ENCODE data around the gene KRTAP4-8. TPM values are rescaled to one million over a fixed set of nuclear protein-coding genes. Genes with fewer than 3 reads are reported as not detected.
"Not testable (repeated sequence)": the region's sequence is repeated elsewhere in the genome, so short reads cannot be mapped to it uniquely, and the experiment has no call there.

KRTAP4-8 gene
- total RNA-seq, 1 donor from 2014 or later: not detected

DNA sequence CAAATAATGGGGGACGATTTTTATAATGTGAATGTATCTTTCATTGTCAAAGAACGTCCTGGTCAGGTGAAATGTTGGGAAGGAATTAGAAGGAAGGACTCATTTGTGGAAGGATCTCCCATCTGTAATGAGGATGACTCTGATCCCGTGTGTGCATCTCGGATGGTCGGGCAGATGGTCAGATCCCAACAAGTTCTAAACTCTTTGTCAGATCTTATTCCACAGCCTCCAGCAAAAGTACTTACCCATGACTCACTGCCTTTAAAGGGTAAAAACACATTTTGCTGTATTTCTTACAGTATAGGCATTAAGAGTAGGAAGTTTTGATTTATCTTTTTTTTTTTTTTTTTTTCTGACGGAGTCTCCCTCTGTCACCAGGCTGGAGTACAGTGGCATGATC lies 539 bp upstream of the KRTAP4-8 start:
- no peak overlapping the region for H3K4me3 ChIP-seq
- DNase-seq (ENCODE audit: extremely low spot score in 2 of 2): no peak
- no peaks in the 10 kb centered on the region for H3K4me1 ChIP-seq
- H3K27ac ChIP-seq: no peak overlapping the region
- no peaks in the 10 kb centered on the region for H3K27me3 ChIP-seq
- H3K9me3 ChIP-seq: no peaks in the 10 kb centered on the region
- no peaks in the 10 kb centered on the region for H3K36me3 ChIP-seq
- TF ChIP-seq POLR2A (IDR thresholded peaks at IDR 0.05): no peak
- TF ChIP-seq, protein P1, sequence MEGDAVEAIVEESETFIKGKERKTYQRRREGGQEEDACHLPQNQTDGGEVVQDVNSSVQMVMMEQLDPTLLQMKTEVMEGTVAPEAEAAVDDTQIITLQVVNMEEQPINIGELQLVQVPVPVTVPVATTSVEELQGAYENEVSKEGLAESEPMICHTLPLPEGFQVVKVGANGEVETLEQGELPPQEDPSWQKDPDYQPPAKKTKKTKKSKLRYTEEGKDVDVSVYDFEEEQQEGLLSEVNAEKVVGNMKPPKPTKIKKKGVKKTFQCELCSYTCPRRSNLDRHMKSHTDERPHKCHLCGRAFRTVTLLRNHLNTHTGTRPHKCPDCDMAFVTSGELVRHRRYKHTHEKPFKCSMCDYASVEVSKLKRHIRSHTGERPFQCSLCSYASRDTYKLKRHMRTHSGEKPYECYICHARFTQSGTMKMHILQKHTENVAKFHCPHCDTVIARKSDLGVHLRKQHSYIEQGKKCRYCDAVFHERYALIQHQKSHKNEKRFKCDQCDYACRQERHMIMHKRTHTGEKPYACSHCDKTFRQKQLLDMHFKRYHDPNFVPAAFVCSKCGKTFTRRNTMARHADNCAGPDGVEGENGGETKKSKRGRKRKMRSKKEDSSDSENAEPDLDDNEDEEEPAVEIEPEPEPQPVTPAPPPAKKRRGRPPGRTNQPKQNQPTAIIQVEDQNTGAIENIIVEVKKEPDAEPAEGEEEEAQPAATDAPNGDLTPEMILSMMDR (IDR thresholded peaks at IDR 0.05): no peak
- TF ChIP-seq POLR2AphosphoS5 (IDR thresholded peaks at IDR 0.05; ENCODE audit: insufficient read depth in 1 of 2, low read depth in 1 of 2): no peak
- intact Hi-C loops (cut with DNase I): no loop called here

DNA sequence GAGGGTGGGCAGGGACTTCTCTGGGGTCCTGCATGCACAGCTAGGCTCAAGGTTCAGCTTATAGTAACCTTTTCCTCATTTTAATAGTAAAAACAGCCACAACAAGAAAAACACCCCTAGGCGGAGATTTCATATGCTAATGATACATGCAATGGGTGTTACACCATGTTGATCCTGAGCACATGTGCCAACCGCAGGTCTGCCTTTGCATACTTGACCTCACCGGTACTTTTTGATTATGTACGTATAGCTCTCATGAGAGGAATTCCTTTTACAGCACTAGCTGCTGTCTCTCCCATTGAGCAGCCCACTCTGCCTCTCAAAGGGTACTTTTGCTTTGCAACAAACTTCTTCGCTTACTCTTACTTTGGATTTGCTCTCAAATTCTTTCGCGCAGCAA lies 1.9 kb downstream of the KRTAP4-8 start:
- H3K27me3 ChIP-seq: no peaks in the 10 kb centered on the region
- no peak for DNase-seq (ENCODE audit: extremely low spot score in 2 of 2)
- no peaks in the 10 kb centered on the region for H3K9me3 ChIP-seq
- no peaks in the 10 kb centered on the region for H3K36me3 ChIP-seq
- no peak overlapping the region for H3K27ac ChIP-seq
- TF ChIP-seq, protein P1 (IDR thresholded peaks at IDR 0.05): no peak
- no peak for TF ChIP-seq POLR2A (IDR thresholded peaks at IDR 0.05)
- no peak for TF ChIP-seq POLR2AphosphoS5 (IDR thresholded peaks at IDR 0.05; ENCODE audit: insufficient read depth in 1 of 2, low read depth in 1 of 2)
- no peak overlapping the region for H3K4me3 ChIP-seq
- intact Hi-C loops (cut with DNase I): no loop called here
- no peaks in the 10 kb centered on the region for H3K4me1 ChIP-seq

DNA sequence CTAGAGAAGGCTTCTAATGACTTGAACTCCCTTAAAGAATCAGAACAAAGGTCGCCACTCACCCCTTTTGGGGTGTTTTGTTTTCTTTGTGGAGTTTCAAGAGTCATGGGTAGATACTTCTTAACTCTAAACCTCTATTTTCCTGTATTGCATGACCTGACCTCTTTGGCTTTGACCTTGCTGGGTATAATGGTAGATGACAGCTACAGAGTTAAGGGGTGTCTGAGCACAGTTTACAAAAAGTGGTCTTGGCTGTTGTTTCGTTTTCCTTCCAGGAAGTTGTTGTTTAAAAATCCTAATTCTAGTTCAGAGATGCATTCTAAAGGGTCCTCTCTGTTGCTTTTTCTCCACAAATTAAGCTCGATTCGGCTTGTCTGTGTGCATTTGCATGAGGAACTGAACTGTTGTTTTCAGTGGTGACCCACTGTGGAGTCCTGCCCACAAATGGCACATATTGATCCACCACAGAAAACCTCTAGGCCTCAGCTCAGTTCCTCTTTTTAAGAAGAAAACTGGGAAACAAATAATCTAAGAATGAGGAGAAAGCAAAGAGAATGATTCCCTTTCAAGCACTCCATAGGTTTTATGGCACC lies 9.1 kb downstream of the KRTAP4-8 start:
- H3K9me3 ChIP-seq; H3K36me3 ChIP-seq; DNase-seq (ENCODE audit: extremely low spot score in 2 of 2); intact Hi-C loops (cut with DNase I); H3K4me3 ChIP-seq; H3K4me1 ChIP-seq; H3K27me3 ChIP-seq; H3K27ac ChIP-seq: not testable (repeated sequence)

DNA sequence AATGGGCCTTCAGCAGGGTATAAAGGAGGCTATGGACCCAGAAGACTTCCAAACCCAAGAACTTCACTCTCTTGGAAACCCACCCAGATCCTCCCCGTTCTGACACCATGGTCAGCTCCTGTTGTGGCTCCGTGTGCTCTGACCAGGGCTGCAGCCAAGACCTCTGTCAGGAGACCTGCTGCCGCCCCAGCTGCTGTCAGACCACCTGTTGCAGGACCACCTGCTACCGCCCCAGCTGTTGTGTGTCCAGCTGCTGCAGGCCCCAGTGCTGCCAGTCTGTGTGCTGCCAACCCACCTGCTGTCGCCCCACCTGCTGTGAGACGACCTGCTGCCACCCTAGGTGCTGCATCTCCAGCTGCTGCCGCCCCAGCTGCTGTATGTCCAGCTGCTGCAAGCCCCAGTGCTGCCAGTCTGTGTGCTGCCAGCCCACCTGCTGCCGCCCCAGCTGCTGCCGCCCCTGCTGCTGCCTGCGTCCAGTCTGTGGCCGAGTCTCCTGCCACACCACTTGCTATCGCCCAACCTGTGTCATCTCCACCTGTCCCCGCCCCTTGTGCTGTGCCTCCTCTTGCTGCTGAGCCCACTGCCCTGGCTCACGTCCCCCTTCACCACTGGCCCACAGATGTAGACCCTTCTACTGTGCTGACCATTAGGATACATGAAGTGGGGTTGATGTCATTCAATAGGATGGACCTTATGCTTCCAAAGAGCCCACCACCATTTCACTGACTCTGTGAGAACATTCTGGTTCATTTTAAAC lies 13.7 kb downstream of the KRTAP4-8 start, which contains the start of gene KRTAP4-7:
Gene KRTAP4-7, plus strand, starts transcription at position 51 of the 757 bp plus-strand sequence. Its CDS starts 57 bp downstream, at position 108.
- intact Hi-C loops (cut with DNase I); H3K4me3 ChIP-seq; DNase-seq (ENCODE audit: extremely low spot score in 2 of 2); H3K9me3 ChIP-seq; H3K36me3 ChIP-seq; H3K27ac ChIP-seq; H3K27me3 ChIP-seq; H3K4me1 ChIP-seq: not testable (repeated sequence)

DNA sequence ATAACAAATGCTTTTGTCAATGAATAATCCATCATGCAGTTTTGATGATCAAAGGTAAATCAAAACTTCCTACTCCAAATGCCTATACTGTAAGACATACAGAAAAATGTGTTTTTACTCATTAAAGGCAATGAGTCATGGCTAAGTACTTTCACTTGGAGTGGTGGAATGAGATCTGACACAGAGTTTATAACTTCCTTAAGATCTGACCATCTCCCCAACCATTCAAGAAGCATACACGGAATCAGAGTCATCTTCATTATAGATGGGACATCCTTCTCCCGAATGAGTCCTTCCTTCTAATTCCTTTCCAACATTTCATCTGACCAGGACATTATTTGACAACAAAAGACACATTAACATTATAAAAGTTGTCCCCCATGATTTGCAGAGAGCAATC lies 14.5 kb downstream of the KRTAP4-8 start:
- H3K4me3 ChIP-seq; H3K36me3 ChIP-seq; H3K27me3 ChIP-seq; H3K4me1 ChIP-seq; H3K9me3 ChIP-seq; DNase-seq (ENCODE audit: extremely low spot score in 2 of 2); H3K27ac ChIP-seq; intact Hi-C loops (cut with DNase I): not testable (repeated sequence)

DNA sequence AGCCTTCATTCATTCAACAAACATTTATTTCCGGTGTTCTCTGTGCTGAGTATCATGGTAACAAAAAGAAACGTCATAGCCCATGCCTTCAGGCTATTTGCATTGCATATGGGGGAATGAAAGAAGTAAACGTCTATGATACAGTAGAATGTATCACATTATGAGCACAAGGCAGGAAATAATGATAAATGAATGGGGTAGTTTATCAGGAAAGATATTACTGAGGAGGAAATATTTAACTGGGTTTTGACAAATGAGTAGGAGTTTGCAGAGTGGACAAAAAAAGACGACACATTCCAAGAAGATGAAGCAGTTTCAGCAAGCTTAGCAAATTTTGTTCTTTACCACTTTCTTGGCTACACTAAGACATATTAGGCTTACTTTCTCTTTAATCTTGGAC lies 15.3 kb downstream of the KRTAP4-8 start:
- no peak for TF ChIP-seq POLR2A (IDR thresholded peaks at IDR 0.05)
- TF ChIP-seq, protein P1 (IDR thresholded peaks at IDR 0.05): no peak
- H3K4me3 ChIP-seq: no peak overlapping the region
- intact Hi-C loops (cut with DNase I): no loop called here
- no peaks in the 10 kb centered on the region for H3K27me3 ChIP-seq
- H3K36me3 ChIP-seq: no peaks in the 10 kb centered on the region
- no peak for DNase-seq (ENCODE audit: extremely low spot score in 2 of 2)
- no peaks in the 10 kb centered on the region for H3K4me1 ChIP-seq
- no peak overlapping the region for H3K27ac ChIP-seq
- H3K9me3 ChIP-seq: no peaks in the 10 kb centered on the region
